ENCODE data around the gene SMPD4.
"Not testable (repeated sequence)": the region's sequence is repeated elsewhere in the genome, so short reads cannot be mapped to it uniquely, and the experiment has no call there.

GRCh38 chr2:130162486-130162885 lies 18.9 kb downstream of the SMPD4 start:
- TF ChIP-seq CTCF, POLR2A (IDR thresholded peaks at IDR 0.05): not testable (repeated sequence)

All from thyroid gland (tissue), 4 donors.